Measurements from ENCODE around the gene JMJD6.

The JMJD6 gene

GRCh38 chr17:76679239-76679638 lies 47.2 kb downstream of the JMJD6 start:
- no peak for DNase-seq (ENCODE audit: low read depth)

- DNase-seq (ENCODE audit: low read depth): no peak
Observed at GRCh38 chr17:76678330-76678729, 48.1 kb downstream of the JMJD6 start.

GRCh38 chr17:76677406-76677805 lies 49.0 kb downstream of the JMJD6 start:
- DNase-seq (ENCODE audit: low read depth): no peak

GRCh38 chr17:76676629-76677028 lies 49.8 kb downstream of the JMJD6 start:
- DNase-seq (ENCODE audit: low read depth): no peak

- DNase-seq (ENCODE audit: low read depth): no peak
Observed at GRCh38 chr17:76675648-76676047, 50.8 kb downstream of the JMJD6 start.

- no peak for DNase-seq (ENCODE audit: low read depth)
Observed at GRCh38 chr17:76674600-76674999, 51.8 kb downstream of the JMJD6 start.

- no peak for DNase-seq (ENCODE audit: low read depth)
Observed at GRCh38 chr17:76673729-76674128, 52.7 kb downstream of the JMJD6 start.

GRCh38 chr17:76672892-76673291 lies 53.5 kb downstream of the JMJD6 start:
- no peak for DNase-seq (ENCODE audit: low read depth)

- no peak for DNase-seq (ENCODE audit: low read depth)
Observed at GRCh38 chr17:76672270-76672851, 54.0 kb downstream of the JMJD6 start.

GRCh38 chr17:76671912-76672262 lies 54.5 kb downstream of the JMJD6 start:
- DNase-seq (ENCODE audit: low read depth): no peak

GRCh38 chr17:76671123-76671911 lies 55.1 kb downstream of the JMJD6 start:
- DNase-seq (ENCODE audit: low read depth): peak; percentile 99

GRCh38 chr17:76670718-76671122 lies 55.7 kb downstream of the JMJD6 start:
- DNase-seq (ENCODE audit: low read depth): no peak

- DNase-seq (ENCODE audit: low read depth): no peak
Observed at GRCh38 chr17:76670020-76670717, 56.2 kb downstream of the JMJD6 start.

Data from fibroblast of the conjunctiva (primary cell).